Measurements from ENCODE around the gene METTL24. TPM values are rescaled to one million over a fixed set of nuclear protein-coding genes. Genes with fewer than 3 reads are reported as not detected.

Gene METTL24
- total and polyA plus RNA-seq, 10 of the 15 experiments (the other 5 are each of a cell fraction or from before 2014, with no cell fraction given), result 0.20 TPM; not detected in 9

GRCh38 chr6:110360676-110361075 lies 2.5 kb upstream of the METTL24 start (continued):
- TF ChIP-seq EED (IDR thresholded peaks at IDR 0.05; ENCODE audit: low read depth) (no peak), NBN (IDR thresholded peaks at IDR 0.05) (no peak), IKZF2 (IDR thresholded peaks at IDR 0.05) (no peak), E2F8 (IDR thresholded peaks at IDR 0.05; ENCODE audit: low read depth, partially characterized antibody) (no peak), EP300 (IDR thresholded peaks at IDR 0.05; ENCODE audit: borderline replicate concordance in 1 of 2, control insufficient read depth in 1 of 2, low read depth in 2 of 2, low read length in 2 of 2) (0 out of 4 replicates have a peak, but pooled peaks of 1 of the 2 experiments have one; percentile 29), MEF2B (IDR thresholded peaks at IDR 0.05; ENCODE audit: partially characterized antibody, poor library complexity, severe bottlenecking) (no peak), DPF2 (IDR thresholded peaks at IDR 0.05) (peak; percentile 18; the same call in 1 of the 2 replicates)

- Histone ChIP-seq H4K20me1 (ENCODE audit: control insufficient read depth, insufficient read depth) (no peaks in the 10 kb centered on the region), H3K4me2 (ENCODE audit: control insufficient read depth, insufficient read depth) (no peak overlapping the region), H2AFZ (ENCODE audit: control insufficient read depth, low read depth, low read length) (no peak overlapping the region), H3K27me3 (replicated peaks in 1 of 2; ENCODE audit: control insufficient read depth in 2 of 2, insufficient read depth in 2 of 2, low read length in 1 of 2) (peaks cover 7 to 20% of the 10 kb centered on the region in 2 experiments; a peak in 3 of 4 replicates), H3K4me3 (no peak overlapping the region), H3K36me3 (ENCODE audit: control insufficient read depth in 2 of 2, insufficient read depth in 2 of 2, low read length in 1 of 2) (no peaks in the 10 kb centered on the region), H3K27ac (ENCODE audit: control insufficient read depth, insufficient read depth) (no peak overlapping the region), H3K79me2 (ENCODE audit: control insufficient read depth, insufficient read depth, low read length) (no peaks in the 10 kb centered on the region), H3K9me3 (replicated peaks; ENCODE audit: control insufficient read depth, insufficient read depth, low read length) (no peaks in the 10 kb centered on the region), H3K9ac (ENCODE audit: control insufficient read depth, insufficient read depth, low read length) (no peak overlapping the region), H3K4me1 (ENCODE audit: control insufficient read depth, insufficient read depth, low read length) (no peaks in the 10 kb centered on the region)
- WGBS (ENCODE audit: insufficient coverage, insufficient replicate concordance, low lambda C conversion rate, missing lambda C conversion rate), result 55% methylated on average over 5 of the region's 5 CpGs
- CTCF ChIA-PET, result no interaction called here
- intact Hi-C loops (cut with micrococcal nuclease; ENCODE audit: unreplicated experiment), result no loop called here
- SMC1A ChIA-PET (ENCODE audit: uncharacterized antibody, unreplicated experiment), result interaction anchor here (0.8 kb wide), 1 partner anchor 10 kb away, joined by 3 read pairs; no protein-coding TSS in a partner anchor
- no peak for ATAC-seq
- RAD21 ChIA-PET (ENCODE audit: unreplicated experiment), result no interaction called here
- TF ChIP-seq NFYB (IDR thresholded peaks at IDR 0.05; ENCODE audit: insufficient read depth, low read depth, low read length) (no peak), CEBPZ (IDR thresholded peaks at IDR 0.05; ENCODE audit: low read depth, low read length) (no peak), IRF3 (IDR thresholded peaks at IDR 0.05) (no peak), POLR2AphosphoS2 (IDR thresholded peaks at IDR 0.05; ENCODE audit: low read depth, low read length) (no peak), RBBP5 (conservative IDR thresholded peaks at IDR 0.05) (no peak), EED (IDR thresholded peaks at IDR 0.05; ENCODE audit: low read depth) (no peak), WRNIP1 (IDR thresholded peaks at IDR 0.05; ENCODE audit: borderline replicate concordance, low read depth, low read length) (no peak), POU2F2 (IDR thresholded peaks at IDR 0.05; ENCODE audit: borderline replicate concordance, low read depth, low read length) (no peak), PAX8 (IDR thresholded peaks at IDR 0.05) (no peak), BMI1 (IDR thresholded peaks at IDR 0.05; ENCODE audit: borderline replicate concordance) (no peak), MYC (IDR thresholded peaks at IDR 0.05; ENCODE audit: insufficient read depth, insufficient read length, insufficient replicate concordance, low read length, severe bottlenecking) (no peak)
- no TSS peak for BruUV-seq (replicated peaks)
- in situ Hi-C loops (cut with MboI), result no loop called here
- no peak for DNase-seq (ENCODE audit: low read depth, low spot score)
- FAIRE-seq, result no peak
- POLR2A ChIA-PET, result no interaction called here
These were observed 1.4 kb upstream of the METTL24 start for GRCh38 chr6:110359556-110359955.

Measured in GM12878 (cell line).